H1 (cell line): ENCODE measurements around the gene ZC3H18. TPM values are rescaled to one million over a fixed set of nuclear protein-coding genes. Genes with fewer than 3 reads are reported as not detected.

ENCODE experiments used
- CTCF ChIA-PET: fragments of 300-600 bp; sonication (Branson Sonifier 250); formaldehyde crosslinking; loops from one replicate; lab custom pipeline; 2021; ENCODE audit not compliant: partially characterized antibody; lab: Charles Lee
- POLR2A ChIA-PET: fragments of 300-600 bp; sonication (Branson Sonifier 250); formaldehyde crosslinking; loops from one replicate; lab custom pipeline; 2021; ENCODE audit warnings: inconsistent platforms; ENCODE audit not compliant: partially characterized antibody; lab: Charles Lee
- DNase-seq, 2 experiments: peaks; one replicate each; pipeline versions ENCODE4 v3.0.0 to v3.0.0-alpha.2; 2010 to 2022; ENCODE audit warnings: low spot score in 2 of 2, low read depth in 1 of 2, mixed read lengths in 1 of 2
- FAIRE-seq: peaks from 2 replicates; lab custom pipeline; 2011; peaks lifted over from hg19 to GRCh38; lab: Jason Lieb, UNC
- H2AFZ ChIP-seq: 2 replicates; pipeline ENCODE4 v1.8.1; 2012; ENCODE audit warnings: low read length, inconsistent platforms
- H2AK5ac ChIP-seq: 2 replicates; pipeline ENCODE4 v1.6.1; 2013; ENCODE audit warnings: low read depth, low read length
- H2BK120ac ChIP-seq: replicated peaks from 2 replicates; pipeline ENCODE3; 2013; ENCODE audit warnings: low read depth, low read length, inconsistent platforms
- H2BK12ac ChIP-seq: 2 replicates; pipeline ENCODE4 v1.6.1; 2013; ENCODE audit warnings: low read depth, low read length
- H2BK15ac ChIP-seq: 2 replicates; pipeline ENCODE4 v1.6.1; 2013; ENCODE audit warnings: low read length
- H2BK20ac ChIP-seq: 2 replicates; pipeline ENCODE4 v1.6.1; 2013; ENCODE audit warnings: low read length
- H2BK5ac ChIP-seq: 2 replicates; pipeline ENCODE4 v1.6.1; 2013; ENCODE audit warnings: low read depth, low read length
- H3K14ac ChIP-seq: 2 replicates; pipeline ENCODE4 v1.6.1; 2013; ENCODE audit warnings: inconsistent platforms; ENCODE audit not compliant: insufficient read length
- H3K18ac ChIP-seq: 2 replicates; pipeline ENCODE4 v1.6.1; 2013; ENCODE audit warnings: low read length; ENCODE audit errors: extremely low read depth
- H3K23ac ChIP-seq: 2 replicates; pipeline ENCODE4 v1.6.1; 2013; ENCODE audit warnings: inconsistent platforms; ENCODE audit not compliant: insufficient read length
- H3K23me2 ChIP-seq: 2 replicates; pipeline ENCODE4 v1.6.1; 2013; ENCODE audit warnings: low read depth, low read length
- H3K27ac ChIP-seq: 2 replicates; pipeline ENCODE4 v1.6.1; 2011; ENCODE audit warnings: low read depth, low read length, inconsistent platforms
- H3K27me3 ChIP-seq, 4 experiments: replicated peaks in 1 of 4; 1 replicate in 1 of 4; 2 replicates in 3 of 4; pipeline versions ENCODE4 v1.6.1 to v1.8.1; 2011 to 2013; ENCODE audit warnings: low read length in 3 of 4, mild to moderate bottlenecking in 3 of 4, inconsistent platforms in 2 of 4, mixed read lengths in 2 of 4, moderate library complexity in 1 of 4; ENCODE audit not compliant: control insufficient read depth in 3 of 4, insufficient read depth in 3 of 4; ENCODE audit errors: extremely low read depth in 1 of 4
- H3K36me3 ChIP-seq, 4 experiments: 2 replicates each; pipeline versions ENCODE4 v1.6.1 to v1.8.1; 2011 to 2013; ENCODE audit warnings: mild to moderate bottlenecking in 4 of 4, low read length in 3 of 4, moderate library complexity in 2 of 4, control low read depth in 1 of 4, inconsistent platforms in 1 of 4; ENCODE audit not compliant: insufficient read depth in 4 of 4, control insufficient read depth in 2 of 4
- H3K4ac ChIP-seq: replicated peaks from 2 replicates; pipeline ENCODE3; 2013; ENCODE audit warnings: low read length, low read depth, mixed read lengths, inconsistent platforms; ENCODE audit not compliant: insufficient read length
- H3K4me1 ChIP-seq, 4 experiments: replicated peaks in 1 of 4; 1 replicate in 1 of 4; 2 replicates in 3 of 4; pipeline versions ENCODE4 v1.6.1 to v1.8.1; 2011 to 2013; ENCODE audit warnings: low read length in 3 of 4, inconsistent platforms in 2 of 4, mixed read lengths in 1 of 4; ENCODE audit not compliant: insufficient read depth in 4 of 4, control insufficient read depth in 3 of 4
- H3K4me2 ChIP-seq, 2 experiments: 2 replicates each; pipeline versions ENCODE4 v1.6.1 to v1.8.1; 2011 to 2013; ENCODE audit warnings: low read depth in 2 of 2, low read length in 2 of 2, control low read depth in 1 of 2, inconsistent platforms in 1 of 2, mild to moderate bottlenecking in 1 of 2; ENCODE audit not compliant: insufficient read depth in 1 of 2
- H3K4me3 ChIP-seq, 4 experiments: fragments of 200-600, 300-600 bp in 1 of 4; sonication (generic), shearing (Covaris generic), sonication (Bioruptor Twin) in 1 of 4; 2 replicates each; pipeline versions ENCODE4 v1.5.1 to v1.8.1; 2011 to 2016; ENCODE audit warnings: low read length in 4 of 4, low read depth in 3 of 4, control low read depth in 2 of 4, inconsistent platforms in 2 of 4, mild to moderate bottlenecking in 2 of 4, mixed read lengths in 1 of 4, moderate library complexity in 1 of 4; ENCODE audit not compliant: insufficient read depth in 2 of 4; ENCODE audit errors: extremely low read depth in 1 of 4
- H3K56ac ChIP-seq: replicated peaks from 2 replicates; pipeline ENCODE3; 2013; ENCODE audit warnings: low read depth, mild to moderate bottlenecking, mixed read lengths, low read length, inconsistent platforms; ENCODE audit not compliant: insufficient read length
- H3K79me1 ChIP-seq: 2 replicates; pipeline ENCODE4 v1.6.1; 2013; ENCODE audit warnings: low read depth, low read length, control low read depth
- H3K79me2 ChIP-seq, 2 experiments: 2 replicates each; pipeline versions ENCODE4 v1.6.1 to v1.8.1; 2012 to 2013; ENCODE audit warnings: low read length in 2 of 2, mild to moderate bottlenecking in 2 of 2, inconsistent platforms in 1 of 2; ENCODE audit not compliant: insufficient read depth in 2 of 2, control insufficient read depth in 1 of 2
- H3K9ac ChIP-seq, 4 experiments: replicated peaks in 1 of 4; 1 replicate in 1 of 4; 2 replicates in 3 of 4; pipeline versions ENCODE4 v1.6.1 to v1.8.1; 2011 to 2013; ENCODE audit warnings: low read depth in 3 of 4, low read length in 3 of 4, control low read depth in 2 of 4, mild to moderate bottlenecking in 2 of 4, moderate library complexity in 2 of 4, inconsistent platforms in 1 of 4; ENCODE audit errors: extremely low read depth in 1 of 4
- H3K9me3 ChIP-seq, 2 experiments: 2 replicates each; pipeline versions ENCODE4 v1.6.1 to v1.8.1; 2012 to 2013; ENCODE audit warnings: mild to moderate bottlenecking in 2 of 2, moderate library complexity in 2 of 2, control low read depth in 1 of 2, inconsistent platforms in 1 of 2, low read depth in 1 of 2, low read length in 1 of 2, mixed read lengths in 1 of 2; ENCODE audit not compliant: insufficient read depth in 2 of 2
- H4K20me1 ChIP-seq, 2 experiments: replicated peaks in 1 of 2; 2 replicates each; pipeline versions ENCODE3 to v1.8.1; 2011 to 2013; ENCODE audit warnings: inconsistent platforms in 2 of 2, low read length in 2 of 2, mild to moderate bottlenecking in 1 of 2; ENCODE audit not compliant: insufficient read depth in 2 of 2, control insufficient read depth in 1 of 2
- H4K5ac ChIP-seq: 2 replicates; pipeline ENCODE4 v1.6.1; 2013; ENCODE audit warnings: low read length, low read depth, mixed read lengths, inconsistent platforms; ENCODE audit not compliant: insufficient read length
- H4K8ac ChIP-seq: 2 replicates; pipeline ENCODE4 v1.8.0; 2013; ENCODE audit warnings: mild to moderate bottlenecking, moderate library complexity, low read length, inconsistent platforms; ENCODE audit not compliant: insufficient read depth; ENCODE audit errors: extremely low read depth
- H4K91ac ChIP-seq: replicated peaks from 2 replicates; pipeline ENCODE3; 2013; ENCODE audit warnings: low read length, mixed read lengths, inconsistent platforms; ENCODE audit not compliant: insufficient read length
- BRCA1 ChIP-seq: IDR thresholded peaks from 2 replicates; pipeline ENCODE4 v1.6.1; 2012; ENCODE audit warnings: low read depth, low read length, improper control_type of control experiment
- WGBS, 2 experiments: shearing (Covaris generic) in 1 of 2; methylation state at CpG; one replicate each; pipeline versions ENCODE4 v1.1.6 to v1.1.7; 2013 to 2015; ENCODE audit warnings: low lambda C conversion rate in 2 of 2, mixed read lengths in 2 of 2, inconsistent platforms in 1 of 2, low coverage in 1 of 2, missing lambda C conversion rate in 1 of 2; ENCODE audit not compliant: insufficient replicate concordance in 2 of 2, insufficient coverage in 1 of 2, insufficient read length in 1 of 2; ENCODE audit errors: extremely low coverage in 1 of 2, missing lambda C conversion rate in 1 of 2; 5-methylcytosine and 5-hydroxymethylcytosine counted together
- polyA plus RNA-seq, 7 experiments: library from polyadenylated mRNA; depleted of rRNA in 3 of 7; stranded (reverse) in 5 of 7; unstranded in 2 of 7; fragments of >200 nt in 5 of 7; fragments of 200-250 nt in 2 of 7; gene quantifications; 1 replicate in 5 of 7; 2 replicates in 1 of 7; 4 replicates in 1 of 7; pipeline versions ENCODE4 v1.2.1 to v1.2.3, GENCODE V29; 2011 to 2013; ENCODE audit warnings: missing spikeins in 2 of 7, mixed read lengths in 2 of 7
- total RNA-seq: library from RNA; stranded (reverse); fragmentation: NEBNext Ultra II Directional; extraction: Animal tissue kit (Norgen Biotek cat#: 25700); gene quantifications from 2 replicates; pipeline ENCODE4 v1.2.1, GENCODE V29; 2021

The ZC3H18 gene
- total and polyA plus RNA-seq, 2 of the 8 experiments (the other 6 are each of a cell fraction or from before 2014, with no cell fraction given), result 12.1 to 73.2 TPM

DNA sequence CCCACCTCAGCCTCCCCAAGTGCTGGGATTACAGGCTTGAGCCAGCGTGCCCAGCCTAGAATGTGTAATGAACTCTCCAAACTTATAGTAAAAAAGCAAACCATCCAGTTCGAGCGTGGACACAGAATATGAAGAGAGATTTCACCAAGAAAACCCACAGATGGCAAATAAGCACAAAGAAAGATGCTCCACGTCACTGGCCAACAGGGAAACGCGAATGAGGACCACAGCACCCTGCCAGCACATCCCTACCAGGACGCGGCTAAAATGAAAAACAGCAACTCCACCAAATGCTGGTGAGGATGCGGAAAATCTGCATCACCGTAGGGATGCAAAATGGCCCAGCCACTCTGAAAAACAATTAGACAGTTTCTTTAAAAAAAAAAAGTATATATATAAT, 91.3 kb downstream of the ZC3H18 start:
- no peak overlapping the region for H3K23ac ChIP-seq
- no peaks in the 10 kb centered on the region for H3K27me3 ChIP-seq
- peaks cover 2 to 13% of the 10 kb centered on the region in 2 experiments for H4K20me1 ChIP-seq
- H3K4me1 ChIP-seq, result peaks cover 0 to 3% (median 0%) of the 10 kb centered on the region in 4 experiments; a peak in 2 of 7 replicates
- no peak overlapping the region for H3K4ac ChIP-seq
- peak overlapping the region; percentile 48 to 56; a peak in 3 of 4 replicates for H3K4me2 ChIP-seq
- no peak overlapping the region for H2BK20ac ChIP-seq
- no peak overlapping the region for H2AFZ ChIP-seq
- WGBS, 2 experiments, result 83% methylated on average over 10 of the region's 10 CpGs; no CpG with 5 or more reads in 1 of the 2 experiments
- no peak overlapping the region for H4K5ac ChIP-seq
- H4K91ac ChIP-seq, result no peak overlapping the region
- no peak overlapping the region for H2BK120ac ChIP-seq
- no peaks in the 10 kb centered on the region for H3K9me3 ChIP-seq
- TF ChIP-seq BRCA1, result no peak
- CTCF ChIA-PET, result interaction anchor here (2.2 kb wide), 1 partner anchor 11 kb away, joined by 11 read pairs; no protein-coding TSS in a partner anchor
- peaks cover 7% of the 10 kb centered on the region; the same call in 1 of the 2 replicates for H3K23me2 ChIP-seq
- FAIRE-seq (no peak), DNase-seq (no peak)
- peaks cover 2% of the 10 kb centered on the region for H3K79me1 ChIP-seq
- H3K4me3 ChIP-seq, result no peak overlapping the region; a peak in 1 of 8 replicates
- no peak overlapping the region for H3K27ac ChIP-seq
- H3K79me2 ChIP-seq, result peaks cover 0 to 41% of the 10 kb centered on the region in 2 experiments; a peak in 3 of 4 replicates
- no peak overlapping the region for H2BK12ac ChIP-seq
- POLR2A ChIA-PET, result no interaction called here
- H2BK15ac ChIP-seq, result no peak overlapping the region
- H3K36me3 ChIP-seq, result peaks cover 0 to 5% (median 0%) of the 10 kb centered on the region in 4 experiments; a peak in 1 of 8 replicates
- no peak overlapping the region for H2AK5ac ChIP-seq
- H2BK5ac ChIP-seq, result no peak overlapping the region
- H3K56ac ChIP-seq, result no peak overlapping the region
- no peak overlapping the region for H3K9ac ChIP-seq
- H4K8ac ChIP-seq, result no peak overlapping the region
- H3K14ac ChIP-seq, result no peak overlapping the region
- H3K18ac ChIP-seq, result no peak overlapping the region
